Measurements from ENCODE around the gene ALDH1L1.

DNA sequence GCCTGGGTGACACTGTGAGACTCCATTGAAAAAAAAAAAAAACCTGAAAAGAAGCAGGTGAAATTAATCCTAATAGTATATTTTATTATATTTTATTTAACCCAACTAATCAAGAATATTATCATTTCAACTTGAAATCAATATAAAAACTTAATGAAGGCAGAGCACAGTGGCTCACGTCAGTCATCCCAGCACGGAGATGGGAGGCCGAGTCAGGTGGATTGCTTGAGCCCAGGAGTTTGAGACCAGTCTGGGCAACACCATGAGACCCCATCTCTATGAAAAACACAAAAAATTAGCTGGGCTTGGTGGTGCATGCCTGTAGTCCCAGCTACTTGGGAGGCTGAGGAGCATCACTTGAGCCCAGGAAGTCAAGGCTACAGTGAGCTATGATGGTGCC is 63.2 kb downstream of the ALDH1L1 start:
- TF ChIP-seq, protein P1, sequence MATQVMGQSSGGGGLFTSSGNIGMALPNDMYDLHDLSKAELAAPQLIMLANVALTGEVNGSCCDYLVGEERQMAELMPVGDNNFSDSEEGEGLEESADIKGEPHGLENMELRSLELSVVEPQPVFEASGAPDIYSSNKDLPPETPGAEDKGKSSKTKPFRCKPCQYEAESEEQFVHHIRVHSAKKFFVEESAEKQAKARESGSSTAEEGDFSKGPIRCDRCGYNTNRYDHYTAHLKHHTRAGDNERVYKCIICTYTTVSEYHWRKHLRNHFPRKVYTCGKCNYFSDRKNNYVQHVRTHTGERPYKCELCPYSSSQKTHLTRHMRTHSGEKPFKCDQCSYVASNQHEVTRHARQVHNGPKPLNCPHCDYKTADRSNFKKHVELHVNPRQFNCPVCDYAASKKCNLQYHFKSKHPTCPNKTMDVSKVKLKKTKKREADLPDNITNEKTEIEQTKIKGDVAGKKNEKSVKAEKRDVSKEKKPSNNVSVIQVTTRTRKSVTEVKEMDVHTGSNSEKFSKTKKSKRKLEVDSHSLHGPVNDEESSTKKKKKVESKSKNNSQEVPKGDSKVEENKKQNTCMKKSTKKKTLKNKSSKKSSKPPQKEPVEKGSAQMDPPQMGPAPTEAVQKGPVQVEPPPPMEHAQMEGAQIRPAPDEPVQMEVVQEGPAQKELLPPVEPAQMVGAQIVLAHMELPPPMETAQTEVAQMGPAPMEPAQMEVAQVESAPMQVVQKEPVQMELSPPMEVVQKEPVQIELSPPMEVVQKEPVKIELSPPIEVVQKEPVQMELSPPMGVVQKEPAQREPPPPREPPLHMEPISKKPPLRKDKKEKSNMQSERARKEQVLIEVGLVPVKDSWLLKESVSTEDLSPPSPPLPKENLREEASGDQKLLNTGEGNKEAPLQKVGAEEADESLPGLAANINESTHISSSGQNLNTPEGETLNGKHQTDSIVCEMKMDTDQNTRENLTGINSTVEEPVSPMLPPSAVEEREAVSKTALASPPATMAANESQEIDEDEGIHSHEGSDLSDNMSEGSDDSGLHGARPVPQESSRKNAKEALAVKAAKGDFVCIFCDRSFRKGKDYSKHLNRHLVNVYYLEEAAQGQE (IDR thresholded peaks at IDR 0.05; ENCODE audit: insufficient read depth in 1 of 2, low read depth in 2 of 2, low read length in 2 of 2), result no peak
- TF ChIP-seq POLR2AphosphoS5 (IDR thresholded peaks at IDR 0.05; ENCODE audit: low read depth, low read length) (no peak), TAF1 (IDR thresholded peaks at IDR 0.05; ENCODE audit: borderline replicate concordance, insufficient read depth, low read length) (no peak), SIN3A (IDR thresholded peaks at IDR 0.05; ENCODE audit: borderline replicate concordance, insufficient read depth, low read length) (no peak)

Measured in PFSK-1 (cell line).